Omental fat pad (tissue), 4 donors: ENCODE data around the gene LRCH1. TPM values are rescaled to one million over a fixed set of nuclear protein-coding genes. Genes with fewer than 3 reads are reported as not detected.

ENCODE experiments used
- ATAC-seq: fragments of 150-250 bp; one replicate; pipeline ENCODE4 v1.9.1; 2016; ENCODE audit warnings: mild to moderate bottlenecking, moderate library complexity; ENCODE audit not compliant: low FRiP score
- DNase-seq: peaks from one replicate; pipeline ENCODE4 v3.0.0-alpha.2; 2019; ENCODE audit warnings: low spot score
- CTCF ChIP-seq, 3 donors: fragments of 450-650 bp; IDR thresholded peaks; one replicate each; pipeline ENCODE4 v1.5.1; 2016 to 2017; ENCODE audit warnings: antibody characterized with exemption in 3 of 3, mild to moderate bottlenecking in 3 of 3, moderate library complexity in 2 of 3
- total RNA-seq, 4 donors: library from RNA; depleted of rRNA; stranded (reverse); fragments of >200 nt; gene quantifications; one replicate each; pipeline ENCODE4 v1.1.0, GENCODE V29; 2016

The LRCH1 gene
- total RNA-seq, 4 donors from 2014 or later = 9.7 to 43.7 (median 16.5) TPM

GRCh38 chr13:46586751-46587514 lies 34.0 kb downstream of the LRCH1 start:
- DNase-seq = no peak
- no peak for TF ChIP-seq CTCF (IDR thresholded peaks at IDR 0.05)
- ATAC-seq = no peak

- TF ChIP-seq CTCF (IDR thresholded peaks at IDR 0.05) = no peak
- DNase-seq (no peak), ATAC-seq (no peak)
These were observed 34.9 kb downstream of the LRCH1 start for GRCh38 chr13:46587807-46588418.

DNA sequence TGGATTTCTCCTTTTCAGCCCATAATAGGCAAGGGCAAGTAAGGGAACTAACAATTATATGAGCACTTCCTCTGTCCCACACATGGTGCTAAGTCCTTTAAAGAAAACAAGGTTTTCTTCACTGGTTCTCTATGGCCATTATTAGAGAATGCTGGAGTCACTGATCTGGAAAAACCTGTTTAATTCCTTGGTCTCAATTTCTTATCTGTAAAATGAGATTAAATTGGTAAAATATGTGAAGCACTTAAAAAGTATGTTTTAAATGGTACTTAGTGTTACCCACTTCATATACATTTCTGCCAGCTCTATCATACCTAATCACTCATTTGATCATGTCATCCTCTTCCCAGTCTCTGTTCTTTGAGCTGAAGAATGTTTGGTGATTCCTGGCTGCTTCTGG lies 39.4 kb downstream of the LRCH1 start:
- DNase-seq (no peak), ATAC-seq (no peak)
- TF ChIP-seq CTCF (IDR thresholded peaks at IDR 0.05) = no peak

DNA sequence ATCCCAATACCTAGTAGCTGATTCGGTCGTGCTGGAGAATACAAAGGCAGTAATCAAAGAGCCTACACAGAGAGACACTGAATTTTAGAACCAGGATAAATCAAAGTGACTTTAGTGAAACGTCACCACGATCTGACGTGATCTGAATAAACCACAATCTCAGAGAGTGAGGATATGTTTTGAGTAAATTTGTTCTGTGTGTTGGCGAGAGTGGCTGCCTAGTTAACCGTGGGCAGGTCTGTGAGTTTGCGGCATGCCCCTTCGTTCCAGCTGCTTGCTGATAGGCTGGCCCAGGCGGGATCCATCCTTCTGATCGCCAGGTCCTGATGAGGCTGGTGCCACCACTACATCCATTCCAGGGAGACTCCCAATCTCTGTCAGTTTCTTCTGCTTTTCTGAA lies 40.4 kb downstream of the LRCH1 start:
- ATAC-seq (no peak), DNase-seq (no peak)
- no peak for TF ChIP-seq CTCF (IDR thresholded peaks at IDR 0.05)

GRCh38 chr13:46594374-46595078 lies 41.6 kb downstream of the LRCH1 start:
- TF ChIP-seq CTCF (IDR thresholded peaks at IDR 0.05) = no peak
- no peak for DNase-seq
- ATAC-seq = no peak

- ATAC-seq = peak; percentile 62
- TF ChIP-seq CTCF (IDR thresholded peaks at IDR 0.05) = no peak
- DNase-seq = no peak
These were observed 42.3 kb downstream of the LRCH1 start for GRCh38 chr13:46595136-46595884.
